H9 (cell line): Measurements from ENCODE around the gene METTL17. TPM values are rescaled to one million over a fixed set of nuclear protein-coding genes. Genes with fewer than 3 reads are reported as not detected.
"Not testable (repeated sequence)": the region's sequence is repeated elsewhere in the genome, so short reads cannot be mapped to it uniquely, and the experiment has no call there.

Source experiments
- DNase-seq: peaks from one replicate; pipeline ENCODE4 v3.0.0-alpha.2; 2017
- H2AFZ ChIP-seq: one replicate; pipeline ENCODE4 v1.6.1; 2013; ENCODE audit warnings: mild to moderate bottlenecking, low read length, control low read depth, moderate library complexity
- H2AK5ac ChIP-seq: 2 replicates; pipeline ENCODE4 v1.6.1; 2013; ENCODE audit warnings: low read length, control low read depth, mixed read lengths; ENCODE audit not compliant: insufficient read length
- H2BK120ac ChIP-seq: one replicate; pipeline ENCODE4 v1.6.1; 2013; ENCODE audit warnings: low read depth, mild to moderate bottlenecking, low read length, control low read depth, inconsistent platforms; ENCODE audit not compliant: poor library complexity, severe bottlenecking
- H2BK12ac ChIP-seq: 2 replicates; pipeline ENCODE4 v1.6.1; 2013; ENCODE audit warnings: low read length, control low read depth, mixed read lengths, low read depth; ENCODE audit not compliant: insufficient read length
- H2BK15ac ChIP-seq: 2 replicates; pipeline ENCODE4 v1.6.1; 2013; ENCODE audit warnings: low read depth, low read length, control low read depth
- H2BK20ac ChIP-seq: one replicate; pipeline ENCODE4 v1.6.1; 2013; ENCODE audit warnings: low read depth, mild to moderate bottlenecking, low read length, control low read depth, inconsistent platforms; ENCODE audit not compliant: poor library complexity, severe bottlenecking
- H2BK5ac ChIP-seq: 2 replicates; pipeline ENCODE4 v1.6.1; 2013; ENCODE audit warnings: low read length, control low read depth, mixed read lengths; ENCODE audit not compliant: insufficient read length
- H3K14ac ChIP-seq: 2 replicates; pipeline ENCODE4 v1.6.1; 2013; ENCODE audit warnings: low read length, control low read depth; ENCODE audit not compliant: insufficient read depth
- H3K18ac ChIP-seq: 2 replicates; pipeline ENCODE4 v1.6.1; 2013; ENCODE audit warnings: low read depth, mild to moderate bottlenecking, mixed read lengths, low read length, control low read depth; ENCODE audit not compliant: insufficient read length
- H3K23ac ChIP-seq: 2 replicates; pipeline ENCODE4 v1.6.1; 2013; ENCODE audit warnings: low read length, control low read depth, mixed read lengths, low read depth; ENCODE audit not compliant: insufficient read length
- H3K23me2 ChIP-seq: 2 replicates; pipeline ENCODE4 v1.6.1; 2013; ENCODE audit warnings: low read depth, mild to moderate bottlenecking, mixed read lengths, low read length, control low read depth; ENCODE audit not compliant: insufficient read length, poor library complexity, severe bottlenecking
- H3K27ac ChIP-seq: 2 replicates; pipeline ENCODE4 v1.5.1; 2013; ENCODE audit warnings: low read length, control low read depth, mixed read lengths, low read depth; ENCODE audit not compliant: insufficient read length
- H3K27me3 ChIP-seq: 2 replicates; pipeline ENCODE4 v1.6.1; 2013; ENCODE audit warnings: low read length, control low read depth, inconsistent platforms; ENCODE audit not compliant: insufficient read depth
- H3K4ac ChIP-seq: 2 replicates; pipeline ENCODE4 v1.6.1; 2013; ENCODE audit warnings: low read depth, mild to moderate bottlenecking, control low read depth, inconsistent platforms, low read length, moderate library complexity
- H3K4me1 ChIP-seq: 2 replicates; pipeline ENCODE4 v1.6.1; 2013; ENCODE audit warnings: low read length, control low read depth, inconsistent platforms; ENCODE audit not compliant: insufficient read depth
- H3K4me2 ChIP-seq: 2 replicates; pipeline ENCODE4 v1.6.1; 2013; ENCODE audit warnings: low read length, control low read depth, mixed read lengths; ENCODE audit not compliant: insufficient read length, insufficient read depth
- H3K56ac ChIP-seq: 2 replicates; pipeline ENCODE4 v1.6.1; 2013; ENCODE audit warnings: low read depth, mild to moderate bottlenecking, mixed read lengths, low read length, control low read depth; ENCODE audit not compliant: insufficient read length
- H3K79me1 ChIP-seq: 2 replicates; pipeline ENCODE4 v1.6.1; 2013; ENCODE audit warnings: low read depth, mild to moderate bottlenecking, moderate library complexity, low read length, control low read depth, inconsistent platforms; ENCODE audit not compliant: insufficient read depth, poor library complexity, severe bottlenecking
- H3K79me2 ChIP-seq: 2 replicates; pipeline ENCODE4 v1.6.1; 2013; ENCODE audit warnings: low read length, control low read depth, inconsistent platforms; ENCODE audit not compliant: insufficient read depth
- H3K9ac ChIP-seq: 2 replicates; pipeline ENCODE4 v1.6.1; 2013; ENCODE audit warnings: low read length, control low read depth, mixed read lengths; ENCODE audit not compliant: insufficient read length; ENCODE audit errors: extremely low read depth
- H3K9me3 ChIP-seq: one replicate; pipeline ENCODE4 v1.6.1; 2013; ENCODE audit warnings: low read depth, low read length, inconsistent platforms; ENCODE audit not compliant: control insufficient read depth
- H3T11ph ChIP-seq: one replicate; pipeline ENCODE4 v1.6.1; 2013; ENCODE audit warnings: mild to moderate bottlenecking, low read length, control low read depth, inconsistent platforms
- H4K20me1 ChIP-seq: one replicate; pipeline ENCODE4 v1.6.1; 2013; ENCODE audit not compliant: control insufficient read depth, insufficient read length, insufficient read depth
- H4K5ac ChIP-seq: 2 replicates; pipeline ENCODE4 v1.6.1; 2013; ENCODE audit warnings: low read depth, mild to moderate bottlenecking, mixed read lengths, low read length, control low read depth; ENCODE audit not compliant: insufficient read length
- H4K8ac ChIP-seq: replicated peaks from 2 replicates; pipeline ENCODE4 v1.6.1; 2013; ENCODE audit warnings: low read length, control low read depth, mixed read lengths, low read depth; ENCODE audit not compliant: insufficient read length
- H4K91ac ChIP-seq: 2 replicates; pipeline ENCODE4 v1.6.1; 2013; ENCODE audit warnings: low read depth, mild to moderate bottlenecking, moderate library complexity, mixed read lengths, low read length, control low read depth; ENCODE audit not compliant: insufficient read length
- H3K27ac Mint-ChIP-seq, 3 experiments: 2 replicates in 2 of 3; 3 replicates in 1 of 3; pipeline ENCODE4 v1.8.0; 2020 to 2021; ENCODE audit warnings: mixed read lengths in 3 of 3, mild to moderate bottlenecking in 1 of 3, moderate library complexity in 1 of 3
- H3K27me3 Mint-ChIP-seq: 2 replicates; pipeline ENCODE4 v1.8.0; 2021; ENCODE audit warnings: low read depth, mild to moderate bottlenecking, moderate library complexity, mixed read lengths
- H3K36me3 Mint-ChIP-seq, 3 experiments: 2 replicates in 2 of 3; 3 replicates in 1 of 3; pipeline ENCODE4 v1.8.0; 2020 to 2021; ENCODE audit warnings: low read depth in 3 of 3, mixed read lengths in 3 of 3; ENCODE audit not compliant: insufficient read depth in 1 of 3
- H3K4me1 Mint-ChIP-seq, 2 experiments: 2 replicates each; pipeline ENCODE4 v1.8.0; 2020; ENCODE audit warnings: mixed read lengths in 2 of 2
- H3K4me3 Mint-ChIP-seq, 2 experiments: 2 replicates in 1 of 2; 3 replicates in 1 of 2; pipeline ENCODE4 v1.8.0; 2020 to 2021; ENCODE audit warnings: mild to moderate bottlenecking in 2 of 2, mixed read lengths in 2 of 2, moderate library complexity in 1 of 2
- H3K9me3 Mint-ChIP-seq, 2 experiments: 2 replicates in 1 of 2; 3 replicates in 1 of 2; pipeline ENCODE4 v1.8.0; 2020; ENCODE audit warnings: mild to moderate bottlenecking in 2 of 2, mixed read lengths in 2 of 2, moderate library complexity in 1 of 2
- WGBS: extraction: QIAGEN DNeasy Blood & Tissue Kit; methylation state at CpG from one replicate; pipeline ENCODE4 v1.1.7; 2013; ENCODE audit warnings: missing lambda C conversion rate, low lambda C conversion rate, mixed read lengths; ENCODE audit not compliant: insufficient read length; ENCODE audit errors: extremely low coverage; 5-methylcytosine and 5-hydroxymethylcytosine counted together
- total RNA-seq: library from RNA; stranded (reverse); gene quantifications from 2 replicates; pipeline ENCODE4 v1.2.1, GENCODE V29; 2021
- TF ChIP-seq, protein P1 (sequence below): fragments of 200-600 bp; sonication (generic); conservative IDR thresholded peaks from 3 replicates; pipeline ENCODE4 v1.8.0; 2021; ENCODE audit warnings: antibody characterized with exemption, mild to moderate bottlenecking

METTL17 gene
- total RNA-seq, 1 experiment from 2014 or later: 81.4 TPM

DNA sequence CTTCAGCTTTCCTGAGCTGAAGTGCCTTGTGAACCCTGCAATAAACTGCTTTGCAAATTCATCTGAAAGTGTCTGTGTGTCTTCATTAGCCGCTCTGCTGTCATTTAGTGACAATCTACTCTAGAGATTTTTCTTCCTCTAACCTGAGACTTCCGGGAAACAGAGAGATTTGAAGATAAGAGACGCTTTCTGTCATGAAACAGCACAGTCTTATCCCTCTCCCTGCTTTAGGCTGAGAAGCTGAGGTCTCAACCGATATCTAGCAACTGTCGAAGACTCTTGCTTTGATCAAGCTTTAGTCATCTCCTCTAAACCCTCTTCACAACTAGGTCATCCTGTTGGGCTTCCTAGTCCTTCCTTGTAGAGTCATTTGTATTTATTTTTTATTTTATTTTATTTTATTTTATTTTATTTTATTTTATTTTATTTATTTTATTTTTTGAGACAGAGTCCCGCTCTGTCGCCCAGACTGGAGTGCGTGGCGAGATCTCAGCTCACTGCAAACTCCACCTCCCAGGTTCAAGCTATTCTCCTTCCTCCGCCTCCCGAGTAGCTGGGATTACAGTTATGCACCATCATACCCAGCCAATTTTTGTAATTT, 33.3 kb upstream of the METTL17 start:
- Histone ChIP-seq H3K27me3 (no peaks in the 10 kb centered on the region), H3K9ac (no peak overlapping the region), H3K14ac (no peak overlapping the region), H2BK15ac (no peak overlapping the region), H3K4me1 (no peaks in the 10 kb centered on the region), H4K8ac (no peak overlapping the region), H2BK5ac (no peak overlapping the region), H3K4ac (no peak overlapping the region), H3T11ph (no peak overlapping the region), H2BK20ac (no peak overlapping the region), H3K79me2 (no peaks in the 10 kb centered on the region), H3K4me2 (no peak overlapping the region), H3K79me1 (no peaks in the 10 kb centered on the region), H3K27ac (no peak overlapping the region), H2AK5ac (no peak overlapping the region), H3K9me3 (no peaks in the 10 kb centered on the region), H3K23ac (no peak overlapping the region), H2BK120ac (no peak overlapping the region), H3K56ac (no peak overlapping the region), H4K5ac (no peak overlapping the region), H4K91ac (no peak overlapping the region), H3K23me2 (no peaks in the 10 kb centered on the region), H4K20me1 (no peaks in the 10 kb centered on the region), H2BK12ac (no peak overlapping the region), H3K18ac (no peak overlapping the region), H2AFZ (no peak overlapping the region)
- Mint-ChIP-seq H3K27ac (no peak overlapping the region), H3K4me3 (no peak overlapping the region), H3K27me3 (peaks cover 19% of the 10 kb centered on the region), H3K36me3 (no peaks in the 10 kb centered on the region; a peak in 1 of 7 replicates), H3K4me1 (peaks cover 7 to 11% of the 10 kb centered on the region in 2 experiments), H3K9me3 (no peaks in the 10 kb centered on the region)
- TF ChIP-seq, protein P1, sequence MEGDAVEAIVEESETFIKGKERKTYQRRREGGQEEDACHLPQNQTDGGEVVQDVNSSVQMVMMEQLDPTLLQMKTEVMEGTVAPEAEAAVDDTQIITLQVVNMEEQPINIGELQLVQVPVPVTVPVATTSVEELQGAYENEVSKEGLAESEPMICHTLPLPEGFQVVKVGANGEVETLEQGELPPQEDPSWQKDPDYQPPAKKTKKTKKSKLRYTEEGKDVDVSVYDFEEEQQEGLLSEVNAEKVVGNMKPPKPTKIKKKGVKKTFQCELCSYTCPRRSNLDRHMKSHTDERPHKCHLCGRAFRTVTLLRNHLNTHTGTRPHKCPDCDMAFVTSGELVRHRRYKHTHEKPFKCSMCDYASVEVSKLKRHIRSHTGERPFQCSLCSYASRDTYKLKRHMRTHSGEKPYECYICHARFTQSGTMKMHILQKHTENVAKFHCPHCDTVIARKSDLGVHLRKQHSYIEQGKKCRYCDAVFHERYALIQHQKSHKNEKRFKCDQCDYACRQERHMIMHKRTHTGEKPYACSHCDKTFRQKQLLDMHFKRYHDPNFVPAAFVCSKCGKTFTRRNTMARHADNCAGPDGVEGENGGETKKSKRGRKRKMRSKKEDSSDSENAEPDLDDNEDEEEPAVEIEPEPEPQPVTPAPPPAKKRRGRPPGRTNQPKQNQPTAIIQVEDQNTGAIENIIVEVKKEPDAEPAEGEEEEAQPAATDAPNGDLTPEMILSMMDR: no peak
- DNase-seq: no peak
- no CpG with 5 or more reads among the region's 11 CpGs for WGBS

DNA sequence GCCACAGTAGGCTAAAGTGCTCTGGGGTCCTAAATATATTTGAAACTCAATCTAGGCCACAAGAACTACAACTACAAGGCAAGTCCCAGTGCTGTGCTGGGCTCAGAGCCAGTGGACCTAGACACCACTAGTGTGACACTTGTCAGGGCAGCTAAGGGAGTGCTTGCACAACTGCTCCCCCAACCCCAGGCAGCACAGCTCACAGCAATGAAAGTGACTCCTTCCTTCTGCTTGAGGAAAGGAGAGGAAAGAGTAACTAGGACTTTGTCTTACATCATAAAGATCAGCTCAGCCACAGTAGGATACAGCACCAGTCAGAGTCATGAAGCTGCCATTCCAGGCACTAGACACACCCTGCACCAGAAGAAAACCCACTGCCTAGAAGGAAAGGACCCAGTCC, 30.8 kb upstream of the METTL17 start:
- not testable (repeated sequence) for H3K9me3 ChIP-seq, H2BK15ac ChIP-seq, H3K27ac ChIP-seq, H3K27me3 ChIP-seq, H3K23ac ChIP-seq, H4K91ac ChIP-seq, H3K79me1 ChIP-seq, H3K18ac ChIP-seq, H3K56ac ChIP-seq, H2BK20ac ChIP-seq, H2AFZ ChIP-seq, H3T11ph ChIP-seq, H3K4me3 Mint-ChIP-seq, H3K27ac Mint-ChIP-seq, H2AK5ac ChIP-seq, H3K4me2 ChIP-seq, H2BK12ac ChIP-seq, H3K36me3 Mint-ChIP-seq, H2BK5ac ChIP-seq, H3K4me1 ChIP-seq, H3K14ac ChIP-seq, H3K4ac ChIP-seq, H2BK120ac ChIP-seq, H4K20me1 ChIP-seq, H3K23me2 ChIP-seq, H4K5ac ChIP-seq, H3K9me3 Mint-ChIP-seq, H4K8ac ChIP-seq, H3K79me2 ChIP-seq, H3K9ac ChIP-seq, DNase-seq
- Mint-ChIP-seq H3K27me3 (peaks cover 17% of the 10 kb centered on the region), H3K4me1 (peaks cover 8 to 14% of the 10 kb centered on the region in 2 experiments)
